GM18511 (cell line): ENCODE measurements around the gene SEC24B.
A peak's percentile ranks its signal among the peaks of the same experiment; 100 is the strongest.

ENCODE experiments used
- ATAC-seq: cut with Tn5 transposase; IDR thresholded peaks from one replicate; pipeline ENCODE4 v1.9.1; 2021; ENCODE audit warnings: mild to moderate bottlenecking, moderate library complexity; ENCODE audit not compliant: unreplicated experiment

Gene SEC24B

GRCh38 chr4:109433205-109434006 lies at the start of gene SEC24B:
Gene SEC24B (plus strand): TSS chr4:109433815. CDS start chr4:109433870, 55 bp downstream.
- ATAC-seq: peak; percentile 92

GRCh38 chr4:109383823-109384222 lies 49.8 kb upstream of the SEC24B start:
- no peak for ATAC-seq

GRCh38 chr4:109385260-109385659 lies 48.4 kb upstream of the SEC24B start:
- ATAC-seq: no peak

- ATAC-seq: peak; percentile 76
These were observed 44.1 kb upstream of the SEC24B start for GRCh38 chr4:109389369-109390114.

GRCh38 chr4:109390115-109390768 lies 43.4 kb upstream of the SEC24B start:
- peak; percentile 53 for ATAC-seq

GRCh38 chr4:109395694-109396093 lies 37.9 kb upstream of the SEC24B start:
- ATAC-seq: no peak

- ATAC-seq: no peak
These were observed 34.7 kb upstream of the SEC24B start for GRCh38 chr4:109398928-109399327.

GRCh38 chr4:109406337-109406931 lies 27.2 kb upstream of the SEC24B start:
- peak; percentile 81 for ATAC-seq

GRCh38 chr4:109407027-109407737 lies 26.4 kb upstream of the SEC24B start:
- no peak for ATAC-seq

GRCh38 chr4:109408711-109409110 lies 24.9 kb upstream of the SEC24B start:
- ATAC-seq: no peak

GRCh38 chr4:109410226-109410625 lies 23.4 kb upstream of the SEC24B start:
- no peak for ATAC-seq

GRCh38 chr4:109410776-109411175 lies 22.8 kb upstream of the SEC24B start:
- no peak for ATAC-seq

- no peak for ATAC-seq
These were observed 21.7 kb upstream of the SEC24B start for GRCh38 chr4:109411964-109412363.

- no peak for ATAC-seq
These were observed 20.8 kb upstream of the SEC24B start for GRCh38 chr4:109412776-109413175.

GRCh38 chr4:109414938-109415337 lies 18.7 kb upstream of the SEC24B start:
- ATAC-seq: no peak

GRCh38 chr4:109418588-109418987 lies 15.0 kb upstream of the SEC24B start:
- no peak for ATAC-seq

- ATAC-seq: no peak
These were observed 13.9 kb upstream of the SEC24B start for GRCh38 chr4:109419679-109420078.

- ATAC-seq: peak; percentile 35
These were observed 9.3 kb upstream of the SEC24B start for GRCh38 chr4:109424093-109424841.

GRCh38 chr4:109425405-109425804 lies 8.2 kb upstream of the SEC24B start:
- ATAC-seq: no peak

- ATAC-seq: no peak
These were observed 4.1 kb upstream of the SEC24B start for GRCh38 chr4:109429545-109429944.
